Measurements from ENCODE around the gene EXOC6B. TPM values are rescaled to one million over a fixed set of nuclear protein-coding genes. Genes with fewer than 3 reads are reported as not detected.

The EXOC6B gene
- total RNA-seq, 4 donors from 2014 or later: 15.7 to 58.4 (median 37.9) TPM

- in situ Hi-C loops (cut with MboI; ENCODE audit: low pct_ligation_motif_present in 1 of 4, low pct_unique_long_range_greater_than_20kb in 1 of 4, low sequenced_read_pairs in 3 of 4): loop anchor here (10.0 to 25.0 kb wide), 6 partner anchors 233 to 623 kb away; no protein-coding TSS in a partner anchor
- H3K27me3 ChIP-seq: peaks cover 17% of the 10 kb centered on the region
- H3K4me3 ChIP-seq: no peak overlapping the region
- H3K4me1 ChIP-seq: no peaks in the 10 kb centered on the region
- no peaks in the 10 kb centered on the region for H3K9me3 ChIP-seq
- no peak overlapping the region for H3K27ac ChIP-seq
- no peaks in the 10 kb centered on the region for H3K36me3 ChIP-seq
- 87% methylated on average over 8 of the region's 8 CpGs; no CpG with 5 or more reads in 1 of the 2 donors for WGBS, 2 donors (ENCODE audit: low coverage in 1 of 2)
- DNase-seq: no peak
- intact Hi-C loops (cut with DNase I; ENCODE audit: low total_unique reads): loop anchor here (10.0 kb wide), 1 partner anchor 353 kb away; no protein-coding TSS in a partner anchor
- TF ChIP-seq POLR2AphosphoS5 (IDR thresholded peaks at IDR 0.05) (no peak), POLR2A (IDR thresholded peaks at IDR 0.05) (no peak), EP300 (IDR thresholded peaks at IDR 0.05; ENCODE audit: low read depth) (no peak), CTCF (IDR thresholded peaks at IDR 0.05) (no peak)
These were observed 667.7 kb downstream of the EXOC6B start for GRCh38 chr2:72157871-72158771.

- Histone ChIP-seq H3K36me3 (no peaks in the 10 kb centered on the region), H3K9me3 (no peaks in the 10 kb centered on the region), H3K4me3 (no peak overlapping the region), H3K27me3 (peaks cover 19% of the 10 kb centered on the region), H3K4me1 (no peaks in the 10 kb centered on the region), H3K27ac (no peak overlapping the region)
- no peak for DNase-seq
- in situ Hi-C loops (cut with MboI; ENCODE audit: low pct_ligation_motif_present in 1 of 4, low pct_unique_long_range_greater_than_20kb in 1 of 4, low sequenced_read_pairs in 3 of 4): loop anchor here (10.0 to 25.0 kb wide), 6 partner anchors 232 to 622 kb away; no protein-coding TSS in a partner anchor
- 67 to 83% methylated on average over 1 to 2 of the region's 2 CpGs for WGBS, 2 donors (ENCODE audit: low coverage in 1 of 2)
- intact Hi-C loops (cut with DNase I; ENCODE audit: low total_unique reads): loop anchor here (10.0 kb wide), 1 partner anchor 352 kb away; no protein-coding TSS in a partner anchor
- TF ChIP-seq EP300 (IDR thresholded peaks at IDR 0.05; ENCODE audit: low read depth) (no peak), POLR2A (IDR thresholded peaks at IDR 0.05) (no peak), POLR2AphosphoS5 (IDR thresholded peaks at IDR 0.05) (no peak), CTCF (IDR thresholded peaks at IDR 0.05) (no peak)
These were observed 669.0 kb downstream of the EXOC6B start for GRCh38 chr2:72156872-72157271.

GRCh38 chr2:72155737-72156136 lies 670.1 kb downstream of the EXOC6B start:
- in situ Hi-C loops (cut with MboI; ENCODE audit: low pct_ligation_motif_present in 1 of 4, low pct_unique_long_range_greater_than_20kb in 1 of 4, low sequenced_read_pairs in 3 of 4) (loop anchor here (10.0 to 25.0 kb wide), 6 partner anchors 231 to 621 kb away; no protein-coding TSS in a partner anchor), intact Hi-C loops (cut with DNase I; ENCODE audit: low total_unique reads) (loop anchor here (10.0 kb wide), 1 partner anchor 351 kb away; no protein-coding TSS in a partner anchor)
- Histone ChIP-seq H3K9me3 (no peaks in the 10 kb centered on the region), H3K36me3 (no peaks in the 10 kb centered on the region), H3K4me3 (no peak overlapping the region), H3K27ac (no peak overlapping the region), H3K4me1 (no peaks in the 10 kb centered on the region), H3K27me3 (peaks cover 19% of the 10 kb centered on the region)
- no peak for DNase-seq
- 94% methylated on average over 4 of the region's 5 CpGs; no CpG with 5 or more reads in 1 of the 2 donors for WGBS, 2 donors (ENCODE audit: low coverage in 1 of 2)
- TF ChIP-seq POLR2A (IDR thresholded peaks at IDR 0.05) (no peak), EP300 (IDR thresholded peaks at IDR 0.05; ENCODE audit: low read depth) (no peak), CTCF (IDR thresholded peaks at IDR 0.05) (no peak), POLR2AphosphoS5 (IDR thresholded peaks at IDR 0.05) (no peak)

- DNase-seq: no peak
- H3K27ac ChIP-seq: no peak overlapping the region
- H3K4me3 ChIP-seq: no peak overlapping the region
- in situ Hi-C loops (cut with MboI; ENCODE audit: low pct_ligation_motif_present in 1 of 4, low pct_unique_long_range_greater_than_20kb in 1 of 4, low sequenced_read_pairs in 3 of 4): loop anchor here (10.0 to 25.0 kb wide), 6 partner anchors 230 to 620 kb away; no protein-coding TSS in a partner anchor
- TF ChIP-seq CTCF (IDR thresholded peaks at IDR 0.05): no peak
- TF ChIP-seq EP300 (IDR thresholded peaks at IDR 0.05; ENCODE audit: low read depth): no peak
- TF ChIP-seq POLR2AphosphoS5 (IDR thresholded peaks at IDR 0.05): no peak
- TF ChIP-seq POLR2A (IDR thresholded peaks at IDR 0.05): no peak
- no peaks in the 10 kb centered on the region for H3K9me3 ChIP-seq
- peaks cover under 1 to 5% (median 1%) of the 10 kb centered on the region in 4 donors for H3K4me1 ChIP-seq
- 83 to 94% methylated on average over 1 to 3 of the region's 3 CpGs for WGBS, 2 donors (ENCODE audit: low coverage in 1 of 2)
- no peaks in the 10 kb centered on the region for H3K36me3 ChIP-seq
- intact Hi-C loops (cut with DNase I; ENCODE audit: low total_unique reads): loop anchor here (10.0 kb wide), 1 partner anchor 350 kb away; no protein-coding TSS in a partner anchor
- peaks cover 20% of the 10 kb centered on the region for H3K27me3 ChIP-seq
These were observed 670.7 kb downstream of the EXOC6B start for GRCh38 chr2:72155151-72155550.
